Measurements from ENCODE around the gene ZIK1.
A peak's percentile ranks its signal among the peaks of the same experiment; 100 is the strongest.

Gene ZIK1

GRCh38 chr19:57583521-57584416 is at the start of gene ZIK1:
Gene ZIK1 (plus strand): TSS chr19:57584145. CDS start chr19:57584357, 212 bp downstream.
- H3K4me3 ChIP-seq (ENCODE audit: control insufficient read depth, low read depth, low read length), result peak within 1 kb of the TSS; percentile 62
- TF ChIP-seq, protein P1, sequence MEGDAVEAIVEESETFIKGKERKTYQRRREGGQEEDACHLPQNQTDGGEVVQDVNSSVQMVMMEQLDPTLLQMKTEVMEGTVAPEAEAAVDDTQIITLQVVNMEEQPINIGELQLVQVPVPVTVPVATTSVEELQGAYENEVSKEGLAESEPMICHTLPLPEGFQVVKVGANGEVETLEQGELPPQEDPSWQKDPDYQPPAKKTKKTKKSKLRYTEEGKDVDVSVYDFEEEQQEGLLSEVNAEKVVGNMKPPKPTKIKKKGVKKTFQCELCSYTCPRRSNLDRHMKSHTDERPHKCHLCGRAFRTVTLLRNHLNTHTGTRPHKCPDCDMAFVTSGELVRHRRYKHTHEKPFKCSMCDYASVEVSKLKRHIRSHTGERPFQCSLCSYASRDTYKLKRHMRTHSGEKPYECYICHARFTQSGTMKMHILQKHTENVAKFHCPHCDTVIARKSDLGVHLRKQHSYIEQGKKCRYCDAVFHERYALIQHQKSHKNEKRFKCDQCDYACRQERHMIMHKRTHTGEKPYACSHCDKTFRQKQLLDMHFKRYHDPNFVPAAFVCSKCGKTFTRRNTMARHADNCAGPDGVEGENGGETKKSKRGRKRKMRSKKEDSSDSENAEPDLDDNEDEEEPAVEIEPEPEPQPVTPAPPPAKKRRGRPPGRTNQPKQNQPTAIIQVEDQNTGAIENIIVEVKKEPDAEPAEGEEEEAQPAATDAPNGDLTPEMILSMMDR (conservative IDR thresholded peaks at IDR 0.05; ENCODE audit: control insufficient read depth, insufficient read depth, low read depth, low read length), result no peak
- peak; percentile 91 for DNase-seq (ENCODE audit: low read depth)

DNA sequence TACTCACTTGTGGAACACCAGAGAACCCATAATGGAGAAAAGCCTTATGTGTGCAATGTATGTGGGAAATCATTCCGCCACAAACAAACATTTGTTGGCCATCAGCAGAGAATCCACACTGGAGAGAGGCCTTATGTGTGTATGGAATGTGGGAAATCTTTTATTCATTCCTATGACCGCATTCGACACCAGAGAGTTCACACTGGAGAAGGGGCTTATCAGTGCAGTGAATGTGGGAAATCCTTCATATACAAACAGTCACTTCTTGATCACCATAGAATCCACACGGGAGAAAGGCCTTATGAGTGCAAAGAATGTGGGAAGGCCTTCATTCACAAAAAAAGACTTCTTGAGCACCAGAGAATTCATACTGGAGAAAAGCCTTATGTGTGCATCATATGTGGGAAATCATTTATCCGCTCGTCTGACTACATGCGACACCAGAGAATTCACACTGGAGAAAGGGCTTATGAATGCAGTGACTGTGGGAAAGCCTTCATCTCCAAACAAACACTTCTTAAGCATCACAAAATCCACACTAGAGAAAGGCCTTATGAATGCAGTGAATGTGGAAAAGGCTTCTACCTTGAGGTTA is 45.9 kb upstream of the ZIK1 start:
- TF ChIP-seq, protein P1 (conservative IDR thresholded peaks at IDR 0.05; ENCODE audit: control insufficient read depth, insufficient read depth, low read depth, low read length), result no peak
- no peak overlapping the region for H3K4me3 ChIP-seq (ENCODE audit: control insufficient read depth, low read depth, low read length)
- peak; percentile 6 for DNase-seq (ENCODE audit: low read depth)

- H3K4me3 ChIP-seq (ENCODE audit: control insufficient read depth, low read depth, low read length), result no peak overlapping the region
- TF ChIP-seq, protein P1 (conservative IDR thresholded peaks at IDR 0.05; ENCODE audit: control insufficient read depth, insufficient read depth, low read depth, low read length), result no peak
- DNase-seq (ENCODE audit: low read depth), result no peak
Measured at GRCh38 chr19:57546513-57546912, 37.4 kb upstream of the ZIK1 start.

- TF ChIP-seq, protein P1 (conservative IDR thresholded peaks at IDR 0.05; ENCODE audit: control insufficient read depth, insufficient read depth, low read depth, low read length), result no peak
- no peak overlapping the region for H3K4me3 ChIP-seq (ENCODE audit: control insufficient read depth, low read depth, low read length)
- DNase-seq (ENCODE audit: low read depth), result no peak
Measured at GRCh38 chr19:57552432-57552831, 31.5 kb upstream of the ZIK1 start.

DNA sequence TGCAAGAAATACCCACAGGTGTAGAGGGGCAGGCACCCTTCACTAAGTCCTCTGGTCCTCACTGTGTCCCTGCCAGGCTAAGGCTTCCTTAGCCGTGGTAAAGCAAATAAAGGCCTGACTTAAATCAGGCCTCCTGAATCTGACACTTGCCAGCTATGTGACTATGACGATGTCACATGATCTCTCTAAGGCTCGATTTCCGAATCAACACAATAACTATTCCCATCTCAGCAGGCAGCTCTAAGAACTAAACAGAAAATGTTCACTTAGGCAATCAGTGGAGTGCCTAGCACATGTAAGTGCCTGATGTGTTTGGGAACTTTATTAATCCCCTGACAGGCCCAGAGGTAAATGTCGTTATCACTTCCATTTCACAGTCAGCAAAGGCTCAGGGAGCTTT is 26.3 kb upstream of the ZIK1 start:
- H3K4me3 ChIP-seq (ENCODE audit: control insufficient read depth, low read depth, low read length), result no peak overlapping the region
- TF ChIP-seq, protein P1 (conservative IDR thresholded peaks at IDR 0.05; ENCODE audit: control insufficient read depth, insufficient read depth, low read depth, low read length), result no peak
- DNase-seq (ENCODE audit: low read depth), result no peak

DNA sequence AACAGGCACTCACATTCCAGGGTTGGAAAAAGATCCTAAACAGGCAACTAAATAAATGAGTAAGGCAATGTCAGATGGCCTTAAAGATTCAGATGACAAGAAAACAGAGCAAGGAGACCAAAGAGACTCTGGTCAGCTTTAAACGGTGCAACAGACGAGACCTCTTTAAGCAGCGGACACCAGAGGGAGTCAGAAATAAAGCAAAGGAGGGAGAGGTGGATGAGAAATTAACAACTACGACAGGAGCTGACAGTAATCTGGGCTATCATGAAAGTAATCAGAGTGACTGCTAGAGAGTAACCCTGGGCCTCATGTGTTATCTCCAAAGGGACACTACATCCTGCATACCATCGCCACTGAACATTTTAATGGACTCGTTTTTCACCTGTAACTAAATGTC is 25.4 kb upstream of the ZIK1 start:
- TF ChIP-seq, protein P1 (conservative IDR thresholded peaks at IDR 0.05; ENCODE audit: control insufficient read depth, insufficient read depth, low read depth, low read length), result peak; percentile 34
- peak overlapping the region; percentile 87 for H3K4me3 ChIP-seq (ENCODE audit: control insufficient read depth, low read depth, low read length)
- DNase-seq (ENCODE audit: low read depth), result peak; percentile 36

Measured in fibroblast of mammary gland (primary cell).